Activated CD4-positive, CD25-positive, alpha-beta regulatory T cell treated with anti-CD3 and anti-CD28 coated beads, Interleukin-2, amount 50 U/mL, for 16 hours (primary cell): ENCODE data around the gene BCKDK.
"Not testable (repeated sequence)": the region's sequence is repeated elsewhere in the genome, so short reads cannot be mapped to it uniquely, and the experiment has no call there.

Source experiments
- DNase-seq: peaks from one replicate; pipeline ENCODE4 v3.0.0-alpha.2; 2020; ENCODE audit warnings: low read depth, low spot score

Gene BCKDK

DNA sequence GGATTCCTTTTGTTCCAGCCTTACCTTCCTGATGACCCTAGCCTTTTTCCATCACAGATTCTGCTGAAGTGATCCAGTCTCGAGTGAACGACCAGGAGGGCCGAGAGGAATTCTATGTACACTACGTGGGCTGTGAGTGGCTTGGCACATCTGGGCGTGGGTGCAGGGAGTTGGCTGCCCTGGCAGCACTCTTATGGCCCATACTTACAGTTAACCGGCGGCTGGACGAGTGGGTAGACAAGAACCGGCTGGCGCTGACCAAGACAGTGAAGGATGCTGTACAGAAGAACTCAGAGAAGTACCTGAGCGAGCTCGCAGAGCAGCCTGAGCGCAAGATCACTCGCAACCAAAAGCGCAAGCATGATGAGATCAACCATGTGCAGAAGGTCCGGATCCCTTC lies 11.9 kb downstream of the BCKDK start:
- no peak for DNase-seq

DNA sequence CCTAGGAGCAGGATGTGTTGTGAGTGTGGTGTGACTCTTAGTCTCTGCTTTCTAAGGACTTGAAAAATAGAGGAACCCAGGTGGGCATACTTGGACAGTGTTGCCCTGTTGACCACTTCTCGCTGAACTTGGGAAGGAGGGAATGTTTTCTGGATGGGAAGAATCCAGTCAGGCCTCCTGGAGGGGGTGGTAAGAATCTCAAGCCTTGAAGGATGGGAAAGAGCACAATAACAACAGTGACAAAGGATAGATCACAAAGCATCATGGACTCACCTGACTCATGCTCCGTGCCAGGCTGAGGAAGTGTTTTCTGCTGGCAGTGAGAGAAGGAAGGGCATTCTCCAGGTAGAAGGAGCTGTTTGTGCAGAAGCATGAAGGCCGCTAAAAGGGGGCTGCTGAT lies 17.7 kb downstream of the BCKDK start:
- no peak for DNase-seq

- DNase-seq, result no peak
Measured at GRCh38 chr16:31127182-31127581, 19.0 kb downstream of the BCKDK start.

GRCh38 chr16:31128711-31129567 lies 20.8 kb downstream of the BCKDK start:
- no peak for DNase-seq

DNA sequence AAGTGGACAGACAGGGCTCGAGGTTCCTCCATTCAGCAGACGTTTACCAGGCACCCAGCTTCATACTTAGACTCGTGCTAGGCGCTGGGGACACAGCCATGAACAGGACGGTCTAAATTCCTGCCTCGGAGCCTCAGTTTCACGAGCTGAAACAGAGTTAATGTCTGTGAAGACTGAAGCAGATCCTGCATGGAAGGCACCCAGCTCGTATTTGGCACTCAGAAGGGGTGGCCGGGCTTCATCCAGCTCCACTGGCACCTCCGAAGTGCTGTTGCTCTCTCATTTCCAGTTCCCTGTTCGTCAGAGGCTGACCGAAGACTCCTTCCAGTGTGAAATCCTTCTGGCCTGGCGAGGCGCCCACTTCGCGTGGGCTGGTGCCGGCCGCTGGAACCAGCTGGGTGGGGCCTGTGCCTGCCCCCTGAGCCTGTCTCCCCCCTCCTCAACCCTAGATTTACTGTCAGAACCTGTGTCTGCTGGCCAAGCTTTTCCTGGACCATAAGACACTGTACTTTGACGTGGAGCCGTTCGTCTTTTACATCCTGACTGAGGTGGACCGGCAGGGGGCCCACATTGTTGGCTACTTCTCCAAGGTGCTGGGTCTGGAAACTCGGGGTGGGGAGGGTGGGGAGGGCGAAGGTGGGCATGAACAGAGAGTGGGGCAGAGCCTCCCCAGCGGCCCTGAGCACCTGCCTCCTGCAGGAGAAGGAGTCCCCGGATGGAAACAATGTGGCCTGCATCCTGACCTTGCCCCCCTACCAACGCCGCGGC lies 21.6 kb downstream of the BCKDK start:
- DNase-seq, result no peak

GRCh38 chr16:31130336-31130891 lies 22.2 kb downstream of the BCKDK start:
- DNase-seq, result no peak

DNA sequence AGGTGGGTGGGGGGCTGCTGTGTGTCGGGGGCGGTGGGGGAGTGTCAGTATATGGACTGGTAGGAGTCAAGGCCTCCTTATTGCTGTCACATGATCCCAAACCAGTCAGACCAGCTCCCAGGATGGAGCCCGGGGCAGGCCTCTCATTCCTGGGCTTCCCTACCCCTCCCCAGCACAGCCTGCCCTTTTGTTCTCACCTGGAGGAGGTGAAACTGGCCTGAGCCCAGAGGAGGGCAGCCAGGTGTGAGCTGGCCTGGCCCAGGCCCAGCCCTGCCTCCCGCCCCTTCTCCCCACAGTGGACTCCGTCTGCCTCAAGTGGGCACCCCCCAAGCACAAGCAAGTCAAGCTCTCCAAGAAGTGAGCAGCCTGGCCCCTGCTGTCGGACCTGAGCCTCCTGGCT lies 22.7 kb downstream of the BCKDK start:
- no peak for DNase-seq

DNA sequence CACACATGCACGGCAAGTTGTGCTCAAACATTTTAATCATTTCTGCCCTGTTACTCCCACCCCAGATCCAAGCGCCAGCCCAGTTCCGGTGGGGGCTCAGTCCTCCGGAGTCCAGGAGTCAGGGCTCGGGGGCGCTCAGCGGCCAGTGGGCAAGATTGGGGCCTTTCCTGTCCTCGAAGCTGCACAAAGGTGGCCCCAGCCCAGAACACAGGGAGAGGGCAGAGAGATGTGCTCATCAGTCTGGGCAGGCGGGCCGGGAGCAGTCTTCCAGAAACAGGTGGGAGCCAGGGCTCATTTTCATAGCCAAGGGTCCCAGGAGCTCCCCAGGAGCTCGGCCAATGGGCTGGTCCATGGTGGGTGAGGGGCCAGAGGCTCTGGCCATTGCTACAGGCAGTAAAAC lies 23.2 kb downstream of the BCKDK start:
- no peak for DNase-seq

- no peak for DNase-seq
Measured at GRCh38 chr16:31131841-31132271, 23.7 kb downstream of the BCKDK start.

DNA sequence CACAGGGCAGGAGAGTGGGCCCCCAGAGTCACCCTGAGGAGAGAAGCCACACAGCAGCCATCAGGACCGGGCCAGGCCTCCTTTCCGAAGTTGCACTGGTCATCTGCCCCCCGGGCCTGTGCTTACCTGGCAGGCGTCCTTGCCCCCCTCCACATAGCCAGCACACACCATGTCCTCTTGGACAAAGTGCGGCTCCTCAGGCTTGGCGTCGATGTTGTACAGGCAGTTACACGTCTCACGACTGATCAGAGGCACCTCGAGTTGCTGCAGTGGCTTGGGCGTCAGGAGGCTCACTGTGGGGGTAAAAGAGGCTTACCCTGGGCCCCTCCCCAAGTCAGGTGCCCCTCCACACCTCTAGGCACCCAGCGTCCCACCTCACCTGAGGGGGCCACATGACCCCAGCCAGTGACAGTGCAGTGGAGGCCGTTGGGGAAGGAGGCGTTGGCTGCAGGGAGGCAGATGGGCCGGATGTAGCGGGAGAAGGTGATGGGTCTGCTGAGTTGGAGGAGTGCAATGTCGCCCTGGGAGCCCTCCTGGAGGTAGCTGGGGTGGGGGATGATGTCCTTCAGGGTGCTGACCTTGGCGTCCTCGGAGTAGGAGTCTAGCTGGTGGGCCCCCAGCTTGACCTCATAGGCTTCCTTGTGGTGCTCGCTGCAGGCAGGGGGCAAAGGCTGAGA lies 24.3 kb downstream of the BCKDK start:
- no peak for DNase-seq

DNA sequence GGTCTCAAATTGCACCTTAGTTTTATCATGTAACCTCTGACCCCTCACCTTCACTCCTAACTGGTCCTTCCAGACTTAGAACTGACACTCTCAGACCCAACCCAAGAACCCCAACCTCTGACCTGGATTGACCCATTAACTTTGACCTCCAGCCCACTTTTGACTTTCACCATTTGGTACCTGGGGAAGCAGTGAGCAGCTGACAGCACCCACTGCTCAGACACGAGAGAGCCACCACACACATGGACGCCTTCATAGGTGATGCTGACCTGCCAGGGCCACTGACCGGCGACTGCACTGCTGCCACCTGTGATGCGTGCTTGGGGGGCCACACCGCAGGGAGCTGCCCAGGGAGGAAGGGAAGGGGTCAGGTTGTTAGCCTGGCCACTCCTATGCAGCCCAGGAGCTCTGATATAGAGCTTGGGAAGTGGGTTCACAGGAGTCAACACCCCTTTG lies 24.9 kb downstream of the BCKDK start:
- DNase-seq, result no peak

GRCh38 chr16:31134091-31134571 lies 25.9 kb downstream of the BCKDK start:
- no peak for DNase-seq

GRCh38 chr16:31134625-31135534 lies 26.7 kb downstream of the BCKDK start:
- DNase-seq, result no peak

DNA sequence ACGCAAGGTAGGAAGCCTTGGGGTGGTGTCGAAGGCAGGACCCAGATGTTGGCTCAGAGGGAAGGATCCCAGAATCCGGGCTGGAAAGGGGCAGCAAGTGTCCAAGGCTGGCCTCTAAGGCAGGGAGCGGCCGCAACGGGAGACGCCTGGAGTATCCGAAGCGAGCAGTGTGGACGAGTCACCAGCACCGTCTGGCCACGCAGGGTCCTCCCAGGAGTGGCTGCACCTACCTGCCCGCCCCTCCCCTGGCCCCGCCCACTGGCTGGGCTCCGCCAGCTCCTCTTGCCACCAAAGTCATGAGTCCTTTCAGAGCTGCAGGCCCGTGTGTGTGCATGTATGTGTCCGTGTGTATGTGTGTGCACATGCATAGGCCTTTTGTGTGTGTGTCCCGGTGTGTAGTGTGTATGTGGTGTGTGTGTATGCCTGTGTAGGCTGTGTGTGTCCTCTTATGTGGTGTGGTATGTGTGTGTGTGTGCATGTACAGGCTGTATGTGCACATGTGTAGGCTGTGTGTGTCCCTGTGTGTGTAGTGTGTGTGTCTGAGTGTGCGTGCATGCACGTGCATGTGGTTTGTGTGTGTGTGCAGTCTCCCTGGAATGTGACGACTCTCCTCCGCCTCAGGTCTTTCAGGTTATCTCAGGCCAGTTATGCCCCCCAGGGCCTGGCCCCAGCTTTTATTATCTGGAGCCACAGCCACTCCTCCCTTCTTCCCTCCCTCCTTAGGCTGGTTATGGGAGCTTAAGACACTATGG lies 27.5 kb downstream of the BCKDK start, which contains the start of gene PRSS8:
TSS of gene PRSS8 (minus strand) at position 193 of the 752 bp plus-strand sequence. CDS start 229 bp downstream, outside the sequence.
- DNase-seq, result no peak

DNA sequence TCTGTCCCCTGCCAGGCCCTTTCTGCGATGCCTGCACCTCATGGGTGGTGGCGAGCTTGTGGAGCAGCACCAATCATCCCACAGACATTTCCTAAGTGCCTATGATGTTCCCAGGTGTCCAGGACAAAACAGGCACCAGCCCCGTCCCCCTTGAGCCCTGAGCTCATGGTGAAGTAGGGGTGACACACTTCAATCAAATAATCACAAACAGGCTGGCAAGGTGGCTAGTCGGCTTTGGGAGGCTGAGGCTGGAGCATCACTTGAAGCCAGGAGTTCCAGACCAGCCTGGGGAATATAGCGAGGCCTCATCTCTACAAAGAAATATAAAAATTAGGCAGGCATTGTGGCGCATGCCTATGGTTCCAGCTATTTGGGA lies 28.1 kb downstream of the BCKDK start:
- DNase-seq, result no peak

DNA sequence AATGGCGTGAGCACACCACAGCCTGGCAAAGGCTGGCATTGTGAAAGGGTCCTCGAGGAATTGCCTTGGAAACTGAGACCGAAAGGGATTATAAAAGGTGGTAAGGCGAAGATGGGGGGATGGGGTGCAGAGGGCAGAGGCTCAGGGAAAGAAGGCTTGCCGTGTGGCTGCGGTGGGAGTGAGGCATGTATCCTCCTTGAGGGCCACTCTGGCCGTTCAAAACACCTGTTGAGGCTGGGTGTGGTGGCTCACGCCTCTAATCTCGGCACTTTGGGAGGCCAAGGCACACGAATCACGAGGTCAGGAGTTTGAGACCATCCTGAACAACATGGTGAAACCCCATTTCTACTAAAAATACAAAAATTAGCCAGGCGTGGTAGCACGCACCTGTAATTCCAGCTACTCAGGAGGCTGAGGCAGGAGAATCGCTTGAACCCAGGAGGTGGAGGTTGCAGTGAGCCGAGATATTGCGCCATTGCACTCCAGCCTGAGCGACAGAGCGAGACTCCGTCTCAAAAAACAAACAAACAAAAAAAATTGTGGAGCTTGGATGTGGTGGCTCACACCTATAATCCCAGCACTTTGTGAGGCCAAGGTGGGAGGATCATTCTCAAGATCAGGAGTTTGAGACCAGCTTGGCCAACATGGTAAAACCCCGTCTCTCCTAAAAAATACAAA lies 28.8 kb downstream of the BCKDK start:
- not testable (repeated sequence) for DNase-seq

- DNase-seq, result no peak
Measured at GRCh38 chr16:31138621-31139578, 30.7 kb downstream of the BCKDK start.

GRCh38 chr16:31141071-31141469 lies 32.9 kb downstream of the BCKDK start:
- not testable (repeated sequence) for DNase-seq
